IPS-NIHi11 (cell line): Measurements from ENCODE around the gene ANKS6.

Experiments
- DNase-seq: peaks from one replicate; pipeline ENCODE4 v3.0.0; 2012; ENCODE audit warnings: mixed read lengths, low spot score

Gene ANKS6

DNA sequence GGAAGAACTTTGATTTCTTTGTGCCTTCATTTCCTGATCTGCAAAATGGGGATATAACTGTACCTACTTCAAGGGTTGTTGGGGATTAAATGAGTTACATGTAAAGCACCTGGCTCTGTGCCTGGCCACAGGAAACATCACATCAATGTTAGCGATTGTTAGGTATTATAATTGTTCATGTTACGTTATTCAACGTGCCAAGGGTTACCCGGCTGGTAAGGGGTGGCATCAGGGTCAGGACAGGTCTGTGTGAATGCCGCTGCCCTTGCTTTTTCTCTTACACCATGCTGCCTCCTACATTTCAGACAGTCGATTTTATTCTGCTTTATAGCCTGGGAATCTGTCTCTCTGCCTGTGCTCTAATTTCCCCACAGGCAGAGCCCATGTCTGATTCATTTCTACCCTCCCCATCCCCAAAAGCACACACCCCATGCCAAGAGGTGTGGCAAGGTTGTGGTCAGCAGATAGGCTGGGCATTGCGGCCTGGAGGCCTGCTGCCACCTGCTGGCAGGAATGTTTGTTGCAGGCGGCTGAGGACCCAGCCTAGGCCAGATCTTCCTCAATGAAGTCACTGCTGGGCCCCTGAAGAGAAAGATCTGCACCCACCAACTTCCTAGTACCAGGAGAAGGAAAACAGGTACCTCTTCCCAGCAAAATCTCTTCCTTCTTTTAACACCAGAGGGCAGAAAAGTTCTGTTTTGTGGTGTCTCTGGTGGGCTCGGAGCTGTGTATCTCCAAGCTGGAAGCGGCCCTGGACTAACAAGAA, 5.3 kb downstream of the ANKS6 start:
- DNase-seq: peak; percentile 93

DNA sequence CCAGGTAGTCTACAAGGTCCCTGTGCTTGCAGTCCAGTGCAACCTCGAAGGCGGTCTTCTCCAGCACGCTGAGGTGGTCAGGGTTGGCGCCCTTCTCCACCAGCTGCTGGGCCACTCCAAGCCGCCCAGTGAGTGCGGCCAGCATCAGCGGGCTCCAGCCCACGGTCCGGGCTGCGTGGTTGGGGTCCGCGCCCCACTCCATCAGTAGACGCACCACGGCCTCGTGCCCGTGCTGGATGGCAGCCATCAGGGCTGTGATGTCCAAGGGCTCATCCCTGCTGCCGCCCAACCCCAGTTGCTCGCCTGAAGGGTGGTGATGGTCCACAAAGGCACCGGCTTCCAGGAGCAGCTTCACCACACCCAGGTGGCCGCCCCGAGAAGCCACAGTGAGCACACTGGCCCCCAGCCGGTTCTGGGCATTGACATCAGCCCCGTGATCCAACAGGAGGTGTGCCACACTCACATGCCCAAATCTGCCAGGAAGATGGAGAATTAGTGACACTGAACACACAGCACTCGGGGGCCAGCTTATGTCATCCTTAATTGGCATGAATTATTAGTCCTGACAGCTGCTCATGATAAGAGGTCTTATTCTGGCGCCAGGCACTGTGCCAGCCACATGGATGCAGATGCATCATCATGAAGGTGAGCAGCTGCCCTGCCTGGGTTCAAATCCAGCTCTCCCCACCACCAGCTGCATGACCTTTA, 6.1 kb downstream of the ANKS6 start:
- no peak for DNase-seq

DNA sequence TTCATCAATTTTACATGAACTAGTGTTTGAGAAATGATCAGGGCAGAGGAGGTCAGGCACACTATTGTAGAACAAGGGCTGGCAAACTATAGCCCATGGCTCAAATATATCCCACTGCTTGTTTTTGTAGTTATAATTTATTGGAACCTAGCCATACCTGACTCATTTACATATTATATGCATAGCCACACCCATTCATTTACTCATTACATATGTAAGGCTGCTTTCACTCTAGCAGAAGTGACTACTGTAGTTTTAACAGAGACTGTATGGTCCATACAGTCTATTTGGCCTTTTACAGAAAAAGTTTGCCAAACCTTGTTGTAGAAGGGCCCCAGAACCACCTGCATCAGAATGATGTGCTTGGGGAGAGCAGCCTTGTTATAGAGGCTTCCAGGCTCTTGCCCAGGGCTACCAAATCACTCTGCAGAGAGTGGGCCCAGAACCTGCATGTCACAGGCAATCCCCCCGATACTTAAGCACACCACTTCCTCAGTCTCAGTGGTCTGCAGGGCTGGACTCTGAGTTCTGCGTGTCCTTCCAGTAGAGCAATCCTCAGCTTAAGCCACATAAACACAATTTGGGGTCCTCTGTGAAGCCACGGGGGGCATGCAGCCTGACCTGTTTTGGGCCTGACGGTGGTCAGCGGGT, 6.7 kb downstream of the ANKS6 start:
- no peak for DNase-seq

DNA sequence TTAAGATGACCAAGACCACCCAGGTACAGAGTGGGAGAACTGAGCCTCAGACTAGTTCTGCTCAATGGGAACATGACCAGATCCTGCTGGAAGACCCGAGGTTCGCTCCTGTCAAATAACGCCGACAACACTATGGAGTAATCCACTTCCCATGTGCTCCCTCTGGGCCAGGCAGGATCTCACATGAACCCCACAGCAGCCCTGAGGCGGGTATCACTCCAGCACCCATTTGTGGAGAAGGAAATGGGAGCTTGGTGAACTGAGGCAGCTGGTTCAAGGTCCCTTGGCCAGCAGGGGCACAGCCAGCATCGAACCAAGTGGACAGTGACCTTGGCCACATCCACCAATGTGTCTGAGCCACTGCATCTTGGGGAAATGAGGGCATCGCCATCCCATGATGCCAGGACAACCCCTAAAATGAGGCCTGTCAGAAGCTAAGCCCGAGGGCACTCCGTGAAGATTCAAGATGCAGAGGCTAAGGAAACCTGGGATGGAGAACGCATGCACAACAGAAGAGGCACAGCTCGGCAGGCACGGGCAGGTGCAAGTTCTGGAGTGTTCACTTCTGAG, 8.5 kb downstream of the ANKS6 start:
- no peak for DNase-seq

DNA sequence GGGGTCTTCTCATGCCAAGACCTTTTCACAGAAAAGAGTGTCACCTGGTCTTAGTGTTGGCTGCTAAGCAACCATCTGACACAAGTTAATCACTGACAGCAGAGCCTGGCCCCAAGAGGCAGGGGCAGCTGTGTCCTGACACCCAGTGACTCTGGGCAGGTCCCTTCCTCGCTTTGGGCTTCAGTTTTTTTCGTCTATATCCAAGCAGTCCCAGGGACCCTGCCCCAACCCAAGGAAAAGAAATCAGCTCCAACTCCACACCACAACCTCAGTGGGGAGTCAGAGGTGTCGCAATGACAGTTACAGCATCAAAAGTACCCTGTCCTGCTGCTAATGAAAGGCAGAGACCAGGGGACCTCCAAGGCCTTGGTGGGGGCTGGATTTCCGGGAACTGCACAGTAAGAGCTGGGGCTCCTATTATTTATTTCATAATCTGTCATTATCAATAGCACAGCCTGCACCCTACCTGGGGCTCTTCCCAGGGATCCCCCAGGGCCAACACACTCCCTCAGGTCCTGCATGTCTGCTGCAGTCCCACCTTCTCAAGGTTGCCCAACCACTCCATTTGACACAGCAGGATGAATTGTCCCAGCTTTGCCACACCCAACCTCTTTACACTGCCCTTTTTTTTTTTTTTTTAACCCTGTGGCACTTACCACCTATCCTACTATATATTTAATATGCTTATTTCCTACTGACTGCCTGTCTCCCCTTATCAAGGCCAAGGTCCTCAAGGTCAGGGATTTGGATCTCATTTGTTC, 9.4 kb downstream of the ANKS6 start:
- no peak for DNase-seq

DNA sequence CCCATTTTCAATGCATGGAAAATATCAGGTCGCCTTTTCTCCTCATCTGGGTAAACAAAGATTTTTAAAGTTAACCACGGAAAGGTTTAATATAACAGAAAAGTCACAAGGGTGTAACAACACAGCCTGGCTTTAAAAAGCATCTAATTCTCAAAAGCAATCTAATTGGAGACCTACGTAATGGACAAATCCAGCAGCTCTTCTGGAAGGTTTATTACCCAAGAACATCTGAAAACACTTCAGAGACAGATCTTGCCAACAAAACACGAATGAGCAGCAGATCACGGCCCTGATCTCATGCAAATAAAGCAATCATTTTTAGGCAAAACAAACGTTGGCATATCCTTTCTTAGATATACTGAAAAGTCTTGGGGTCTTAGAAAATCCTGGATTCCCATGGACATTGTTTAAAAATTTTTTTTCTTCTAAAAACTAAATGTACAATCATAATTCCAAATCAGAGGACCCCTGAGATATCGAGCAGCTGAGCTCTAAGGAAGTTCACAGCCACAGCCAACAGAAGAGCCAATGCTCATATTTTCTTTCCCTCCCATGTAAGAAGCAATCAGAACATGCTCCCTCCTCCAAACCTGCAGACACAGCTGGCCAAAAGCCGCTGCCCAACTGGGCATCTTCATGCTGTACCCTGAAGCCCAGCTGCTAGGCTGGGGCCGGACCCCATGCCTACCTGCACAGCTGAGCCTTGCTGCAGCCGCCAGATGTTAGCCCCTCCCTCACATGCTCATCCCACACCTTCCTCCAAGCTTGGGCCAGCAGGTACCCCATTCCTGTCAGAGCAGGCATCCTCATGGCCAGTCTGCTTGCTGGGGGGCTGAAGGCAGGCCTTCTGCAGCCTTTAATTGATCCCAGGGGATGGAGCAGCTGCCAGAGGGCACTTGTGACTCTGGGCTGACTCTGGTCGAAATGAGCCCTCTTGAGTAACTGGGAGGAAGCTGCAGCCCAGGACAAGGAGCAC, 11.2 kb downstream of the ANKS6 start:
- DNase-seq: no peak

DNA sequence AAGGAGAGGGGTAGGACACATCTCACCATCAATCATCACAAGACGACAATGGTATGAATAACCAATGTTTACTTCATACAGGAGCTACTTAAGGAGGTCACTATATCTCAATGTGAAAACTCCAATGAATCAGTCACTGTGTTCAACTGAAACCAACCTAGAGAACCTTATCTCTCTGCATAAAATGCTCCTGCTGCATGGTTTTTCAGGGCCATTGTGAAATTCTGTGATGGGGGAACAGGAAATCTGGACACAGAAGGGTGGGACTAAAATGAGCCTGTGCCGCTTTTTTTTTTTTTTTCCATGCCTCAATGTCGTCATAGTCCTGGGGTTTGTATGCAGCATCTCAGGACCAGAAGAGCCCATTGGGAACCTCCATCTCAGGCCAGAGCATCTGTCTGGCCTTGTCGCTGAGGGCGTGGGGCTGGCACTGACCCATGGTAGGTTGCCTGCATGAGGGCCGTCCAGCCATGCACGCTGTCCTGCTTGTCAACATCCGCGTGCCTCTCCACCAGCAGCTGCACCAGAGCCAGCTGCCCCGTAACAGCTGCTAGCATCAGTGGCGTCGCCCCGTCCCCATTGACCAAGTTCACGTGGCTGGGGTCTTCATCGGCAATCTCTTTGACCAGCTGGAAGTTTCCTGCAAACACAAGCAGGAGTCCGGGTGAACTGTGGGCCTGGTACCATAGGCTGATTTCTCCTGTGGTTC, 12.7 kb downstream of the ANKS6 start:
- DNase-seq: no peak

DNA sequence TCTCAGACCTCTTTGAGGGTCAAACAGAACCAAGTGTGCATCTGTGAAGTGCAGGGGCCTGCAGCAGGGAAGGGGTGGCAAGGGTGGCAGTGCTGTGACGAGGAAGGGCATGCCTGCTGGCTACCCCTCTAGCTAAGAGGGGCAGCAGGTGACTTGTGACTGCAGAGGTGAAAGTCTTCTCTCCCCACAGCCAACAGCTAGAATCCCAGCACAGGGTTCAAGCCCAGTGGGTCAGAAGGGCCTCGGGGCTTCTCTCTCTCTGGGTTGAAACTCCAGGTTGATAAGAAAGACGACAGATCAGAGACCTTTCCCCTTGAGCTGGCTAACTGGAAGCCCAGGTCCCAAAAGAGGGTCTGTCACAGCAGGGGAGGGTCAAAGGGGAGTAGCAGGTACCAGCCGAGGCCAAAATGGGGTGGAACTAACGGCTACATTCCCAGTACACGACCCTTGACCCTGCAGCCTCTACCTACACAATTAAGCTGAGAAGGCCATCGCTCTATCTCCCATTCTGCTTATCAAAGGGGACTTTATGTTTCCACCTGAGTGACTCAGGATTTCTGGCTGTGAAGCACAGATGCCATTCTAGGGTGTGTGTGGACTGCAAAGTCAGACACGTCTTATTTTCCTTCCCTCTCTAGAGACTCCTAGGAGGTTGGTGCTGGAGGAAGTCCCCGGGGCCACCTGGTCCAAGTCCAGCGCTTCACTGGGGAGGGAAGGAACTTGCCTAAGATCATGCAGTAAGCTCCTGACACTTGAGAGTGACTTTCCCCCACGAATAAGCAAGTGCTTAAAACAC, 14.6 kb downstream of the ANKS6 start:
- no peak for DNase-seq

DNA sequence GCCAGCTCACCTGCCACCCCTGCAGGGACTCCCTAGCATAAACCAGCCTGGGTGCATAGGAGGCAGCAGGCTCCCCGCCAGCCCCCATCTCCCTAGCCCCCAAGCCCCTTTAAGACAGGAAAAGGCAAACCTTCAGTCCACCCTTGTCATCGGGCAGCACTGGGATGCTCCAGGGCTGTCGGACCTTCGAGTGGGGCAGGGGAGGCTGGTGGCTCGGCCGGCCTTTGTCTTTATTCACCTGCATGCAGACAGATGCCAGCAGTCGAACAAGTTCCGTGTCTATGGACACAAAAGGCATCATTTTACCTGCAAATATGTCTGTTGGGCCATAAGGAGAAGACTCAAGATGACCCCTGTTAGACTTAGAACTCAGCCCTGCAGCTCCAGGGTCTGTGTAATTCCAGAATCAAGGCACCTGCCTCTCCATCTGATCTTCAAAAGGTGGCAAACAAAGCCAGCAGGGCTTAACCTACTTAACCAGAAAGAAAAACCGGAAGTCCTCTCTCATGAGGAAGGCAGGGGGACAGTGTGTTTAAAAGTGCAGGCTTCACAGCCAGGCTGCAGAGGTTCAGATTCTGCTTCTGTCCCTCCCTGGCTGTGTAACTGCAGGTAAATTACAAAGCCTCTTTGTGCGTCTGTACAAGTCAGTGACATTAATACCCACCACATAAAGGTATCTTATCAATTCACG, 16.2 kb downstream of the ANKS6 start:
- no peak for DNase-seq

DNA sequence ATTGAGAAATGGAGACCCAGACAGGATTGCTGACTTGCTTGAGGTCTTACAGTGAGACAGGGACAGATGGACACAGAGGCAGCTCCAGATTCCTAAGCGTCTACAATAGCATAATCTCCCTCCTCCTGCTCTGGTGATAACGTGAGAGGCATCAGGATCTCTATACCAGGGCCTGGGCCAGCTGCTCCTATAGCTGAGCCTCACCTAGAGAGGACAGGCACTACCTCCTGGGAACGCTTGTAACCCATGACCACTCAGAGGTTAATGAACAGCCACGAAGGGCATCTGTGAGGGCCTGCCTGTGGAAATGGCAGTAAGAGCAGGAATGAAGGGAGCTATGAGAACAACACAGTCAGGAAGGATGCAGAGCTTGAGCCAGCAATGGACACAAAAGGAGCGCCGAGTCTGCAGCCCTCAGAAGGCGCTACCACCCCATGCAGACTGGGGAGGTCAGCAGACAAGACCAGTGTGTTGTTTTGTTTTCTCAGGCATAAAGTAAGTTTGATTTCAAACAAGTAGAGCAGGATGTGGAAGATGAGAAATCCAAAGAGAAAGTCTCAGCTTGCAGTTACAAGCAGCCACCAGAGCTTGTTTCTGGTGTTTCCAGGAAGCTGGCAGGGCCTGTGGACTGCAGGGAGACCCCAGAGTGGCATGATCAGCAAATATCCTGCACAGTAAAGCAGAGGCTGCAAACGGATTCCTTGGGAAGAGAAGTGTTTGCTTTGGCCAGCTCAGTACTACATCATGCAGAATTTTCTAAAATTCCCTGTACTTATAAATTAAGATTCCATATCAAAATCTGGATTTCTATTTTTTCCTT, 17.4 kb downstream of the ANKS6 start:
- DNase-seq: no peak

DNA sequence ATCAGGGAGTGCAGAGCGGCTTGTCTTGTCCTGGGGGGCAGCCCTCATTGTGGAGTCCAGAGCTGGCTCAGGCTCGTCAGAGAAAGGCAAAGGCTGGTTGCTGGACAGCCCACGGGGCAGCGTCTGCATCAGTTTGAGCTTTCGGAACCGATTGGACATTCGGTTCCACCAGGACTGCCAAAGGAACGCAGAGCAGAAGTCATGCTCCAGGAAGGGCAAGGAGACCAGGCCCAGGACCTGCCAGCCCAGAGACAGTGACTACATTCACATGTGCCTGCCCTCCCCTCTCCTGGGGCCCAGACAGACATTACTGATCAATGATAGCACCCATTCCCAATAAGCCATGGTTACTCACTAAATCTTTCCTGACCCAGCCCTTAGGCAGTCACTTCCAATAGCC, 18.1 kb downstream of the ANKS6 start:
- DNase-seq: no peak

DNA sequence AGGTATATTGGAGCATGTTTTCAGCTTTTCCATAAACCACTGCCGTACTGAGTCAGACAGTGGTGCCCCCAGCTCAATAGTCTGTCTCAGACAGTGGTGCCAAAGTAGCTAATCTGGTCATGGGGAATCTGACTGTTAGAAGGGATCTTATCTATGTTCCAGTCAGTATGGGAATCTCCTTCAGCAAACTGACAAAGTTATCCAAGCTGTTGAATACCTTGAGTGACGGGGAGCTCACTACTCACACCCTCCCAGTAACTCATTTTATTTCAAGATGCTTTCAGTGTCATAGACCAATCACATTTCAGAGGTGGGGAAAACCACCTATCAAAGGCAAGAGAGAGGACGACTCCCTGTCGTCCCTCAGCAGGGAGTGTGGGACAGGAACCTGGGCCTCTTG, 18.7 kb downstream of the ANKS6 start:
- no peak for DNase-seq

DNA sequence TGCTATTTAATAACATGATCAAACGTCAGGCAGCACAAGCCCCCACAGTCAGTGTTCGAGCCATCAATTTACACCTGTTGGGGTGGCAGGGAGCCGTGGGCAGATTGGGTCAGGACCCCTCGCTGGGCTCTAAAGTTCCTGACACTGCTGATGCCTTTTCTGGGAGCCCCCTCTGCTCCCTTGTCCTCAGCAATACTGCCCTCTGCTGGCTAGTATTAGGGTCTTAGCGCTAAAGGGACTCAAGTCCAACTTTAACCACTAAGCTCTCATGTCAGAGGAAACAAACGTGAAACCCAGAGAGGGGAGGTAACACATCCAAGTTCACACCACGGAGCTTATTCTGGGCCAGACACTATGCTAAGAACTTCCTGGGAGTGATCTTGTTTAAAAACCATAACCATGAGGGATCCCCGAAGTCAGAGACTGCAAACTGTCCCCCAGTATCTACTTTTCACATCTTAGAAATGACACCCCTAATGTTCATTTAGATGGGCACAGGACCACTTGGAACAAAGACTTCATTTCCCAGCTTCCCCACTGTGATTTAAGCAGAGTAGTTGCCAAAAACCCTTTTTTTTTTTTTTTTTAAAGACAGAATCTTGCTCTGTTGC, 20.4 kb downstream of the ANKS6 start:
- peak; percentile 87 for DNase-seq

DNA sequence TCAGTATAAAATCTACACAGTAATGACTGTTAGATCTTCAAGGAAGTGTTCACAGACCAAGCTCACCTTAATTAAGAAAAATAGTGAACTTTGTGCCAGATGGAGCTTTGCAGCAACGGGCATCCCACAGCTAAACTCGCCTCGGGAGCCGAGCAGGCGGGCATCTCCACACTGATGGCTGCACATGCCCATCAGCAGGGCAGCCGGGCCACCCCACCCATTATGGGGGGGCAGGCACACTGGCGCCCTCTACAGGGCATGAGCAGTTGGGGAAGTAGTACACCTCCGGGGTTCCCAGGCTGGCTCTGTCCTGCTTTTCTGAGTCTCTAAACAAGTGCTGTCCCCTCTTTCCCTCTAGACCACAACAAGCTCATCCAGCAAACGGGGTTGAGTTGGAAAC, 21.6 kb downstream of the ANKS6 start:
- peak; percentile 88 for DNase-seq

DNA sequence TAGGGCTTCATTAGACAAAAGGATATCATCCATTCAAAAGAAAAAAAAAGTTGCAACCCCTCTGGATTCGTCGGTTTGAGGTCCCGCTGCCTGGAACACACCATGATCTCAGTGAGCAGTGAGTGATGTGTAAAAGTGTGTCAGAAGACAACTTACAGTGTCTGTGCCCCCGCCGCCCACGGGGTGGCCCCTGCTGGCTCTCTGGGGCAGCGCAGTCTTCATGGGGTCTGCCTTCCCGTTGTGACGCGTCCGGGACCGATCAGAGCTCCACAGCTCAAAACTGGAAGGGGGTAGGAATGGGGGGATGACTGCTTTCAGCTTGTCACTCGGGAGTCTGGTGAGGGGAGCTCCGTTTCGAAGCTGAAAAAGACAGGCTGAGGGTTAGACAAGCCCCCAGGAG, 22.6 kb downstream of the ANKS6 start:
- peak; percentile 47 for DNase-seq

DNA sequence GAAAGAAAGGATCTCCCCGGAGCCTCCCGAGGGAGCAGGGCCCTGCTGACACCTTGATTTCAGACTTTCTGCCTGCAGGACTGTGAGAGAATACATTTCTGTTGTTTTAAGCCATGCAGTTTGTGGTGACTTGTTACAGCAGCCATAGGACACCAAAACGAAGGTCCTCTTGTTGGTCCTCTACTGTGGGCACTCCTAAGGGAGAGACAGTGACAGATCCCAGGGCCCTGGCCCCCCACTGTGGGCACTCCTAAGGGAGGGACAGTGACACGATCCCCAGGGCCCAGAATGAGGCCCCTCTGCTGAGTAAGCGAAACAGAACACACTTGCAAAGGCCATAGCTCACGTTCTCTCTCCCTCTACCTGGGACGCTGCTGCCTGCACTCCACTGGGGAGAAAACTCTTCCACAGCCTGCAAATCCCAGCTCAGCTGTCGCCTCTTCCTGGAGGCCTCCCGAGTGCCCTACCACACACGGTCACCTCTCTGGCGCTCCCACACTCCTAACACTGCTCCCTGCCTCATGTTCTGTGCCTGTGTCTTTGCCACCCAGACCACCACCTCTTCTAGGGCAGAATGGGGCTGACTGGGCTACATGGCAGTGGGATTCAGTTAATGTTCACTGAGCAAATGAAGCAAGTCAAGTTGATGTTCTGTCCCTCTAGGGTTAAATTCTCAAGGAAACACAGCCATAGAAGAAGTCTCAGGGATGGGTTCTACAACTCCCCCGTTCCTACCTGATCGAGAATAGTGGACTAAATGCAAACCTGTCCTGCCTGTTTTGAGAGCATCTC, 23.8 kb downstream of the ANKS6 start:
- no peak for DNase-seq
